ENCODE measurements around the gene CERS1.

CERS1 gene

DNA sequence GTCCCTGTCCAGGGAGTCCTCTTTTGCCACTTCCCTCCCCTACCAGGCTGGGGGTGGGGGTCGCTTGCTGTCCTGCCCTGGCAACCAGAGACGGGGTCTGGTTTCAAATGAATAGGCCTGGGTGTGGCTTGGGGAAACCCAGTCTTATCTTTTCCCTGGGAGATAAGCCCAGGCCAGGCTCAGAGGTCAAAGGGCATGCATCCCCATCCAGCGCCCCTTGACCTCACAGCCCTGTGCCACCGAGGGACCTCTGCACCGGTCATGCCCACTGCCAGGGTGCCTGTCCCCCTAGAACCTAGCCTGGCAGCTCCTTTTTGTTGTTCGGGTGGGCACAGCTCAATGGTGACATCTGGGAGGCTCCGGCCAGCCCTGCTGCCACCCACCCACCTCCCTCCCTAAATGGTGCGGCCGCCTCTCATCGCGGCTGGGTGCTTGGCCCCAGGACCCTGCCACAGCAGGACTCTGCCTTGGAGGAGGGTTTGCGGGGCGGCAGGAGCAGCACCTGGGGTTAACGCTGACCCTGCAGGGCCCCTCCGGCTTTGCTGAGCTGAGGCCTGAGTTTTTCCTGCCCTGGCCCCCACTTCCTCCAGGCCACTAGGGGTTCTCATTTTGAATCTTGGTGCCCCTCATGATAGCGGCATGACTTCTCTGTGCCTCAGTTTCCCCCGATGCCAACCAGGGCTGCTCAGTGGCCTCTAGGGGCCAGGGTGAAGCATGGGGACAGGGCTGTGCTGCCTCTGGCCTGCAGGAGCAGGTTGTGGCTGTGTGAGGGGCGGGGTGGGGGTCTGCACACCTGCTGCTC is 2.9 kb upstream of the CERS1 start:
- DNase-seq (ENCODE audit: low read depth in 2 of 2) = no peak

DNA sequence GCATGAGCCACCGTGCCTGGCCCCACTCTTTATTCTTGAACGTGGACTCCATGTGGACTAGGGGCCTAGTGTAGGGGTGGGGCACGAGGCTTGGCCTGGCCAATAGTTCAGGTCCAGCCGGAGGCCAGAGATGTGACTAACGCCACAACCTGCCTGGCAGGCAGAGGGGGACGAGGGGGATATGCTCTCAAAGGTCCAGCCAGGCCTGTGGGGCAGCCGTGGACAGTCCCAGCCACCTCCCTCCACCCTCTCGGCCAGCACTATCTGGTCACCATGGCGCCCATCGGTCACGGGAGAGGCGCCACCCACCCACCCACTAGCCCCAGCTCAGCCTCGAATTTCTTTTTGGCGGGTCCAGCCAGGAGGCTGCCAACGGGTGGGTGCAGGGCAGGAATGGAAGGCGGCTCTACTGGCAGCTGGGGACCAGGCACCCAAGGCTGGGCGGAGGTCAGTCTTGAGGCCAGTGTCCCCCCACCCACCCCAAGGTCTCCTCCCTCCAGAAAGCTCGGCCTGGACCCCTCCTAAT is 2.2 kb upstream of the CERS1 start:
- no peak for DNase-seq (ENCODE audit: low read depth in 2 of 2)

DNA sequence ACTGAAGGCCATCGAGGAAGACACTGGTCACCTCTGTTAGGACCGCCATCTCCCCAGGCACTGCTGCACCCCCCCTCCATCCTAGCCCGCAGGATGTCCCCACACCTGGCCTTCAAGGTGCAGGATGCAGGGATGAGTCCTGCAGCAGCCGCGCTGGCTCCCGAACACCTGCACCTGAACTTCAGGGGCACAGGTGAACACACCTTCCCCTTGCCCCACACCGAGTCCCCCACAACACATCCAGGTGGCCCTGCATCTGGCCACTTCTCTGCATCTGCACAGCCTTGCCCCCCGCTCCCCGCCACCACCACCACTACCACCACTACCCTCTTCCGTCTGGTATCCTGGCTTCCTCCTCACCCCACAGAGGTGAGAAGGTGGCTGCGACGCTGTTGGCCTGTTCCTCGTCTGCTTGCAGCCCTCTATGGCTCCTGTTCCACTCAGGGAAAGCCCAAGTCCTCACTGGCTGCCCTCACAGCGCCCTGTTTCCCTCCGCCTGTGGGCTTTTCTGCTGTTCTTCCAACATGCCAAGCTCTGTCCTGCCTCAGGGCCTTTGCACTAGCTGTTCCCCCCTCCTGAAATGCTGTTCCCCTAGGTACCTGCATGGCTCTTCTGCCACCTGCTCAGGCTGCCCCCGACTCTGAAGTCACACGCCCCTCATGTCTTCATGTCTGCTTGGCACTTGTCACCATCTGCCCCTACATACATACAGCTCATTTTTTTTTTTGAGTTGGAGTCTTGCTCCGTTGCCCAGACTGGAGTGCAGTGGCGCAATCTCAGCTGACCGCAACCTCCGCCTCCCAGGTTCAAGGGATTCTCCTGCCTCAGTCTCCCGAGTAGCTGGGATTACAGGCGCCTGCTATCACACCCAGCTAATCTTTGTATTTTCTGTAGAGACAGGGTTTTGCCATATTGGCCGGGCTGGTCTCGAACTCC is 1.4 kb upstream of the CERS1 start:
- DNase-seq (ENCODE audit: low read depth in 2 of 2) = no peak

DNA sequence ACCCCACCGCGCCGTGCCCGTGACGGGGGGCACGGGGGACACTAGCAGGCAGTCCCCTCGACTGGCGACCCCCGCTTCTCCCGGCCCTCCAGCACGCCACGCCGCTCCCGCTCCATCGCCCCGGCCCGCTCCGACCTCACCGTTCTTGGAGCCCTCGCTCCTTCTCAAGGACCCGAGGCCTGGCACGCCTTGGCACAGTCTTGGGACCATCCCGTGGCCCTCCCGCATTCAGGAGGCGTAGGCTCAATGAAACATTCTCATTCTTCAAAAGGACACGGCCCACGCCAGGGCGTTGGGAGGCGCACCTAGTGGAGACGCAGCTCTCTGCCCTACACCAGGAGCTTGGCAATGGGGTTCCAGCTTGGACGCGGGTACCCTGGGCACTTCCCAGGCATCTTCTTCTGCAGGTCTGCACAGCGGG is 473 bp upstream of the CERS1 start:
- no peak for DNase-seq (ENCODE audit: low read depth in 2 of 2)

DNA sequence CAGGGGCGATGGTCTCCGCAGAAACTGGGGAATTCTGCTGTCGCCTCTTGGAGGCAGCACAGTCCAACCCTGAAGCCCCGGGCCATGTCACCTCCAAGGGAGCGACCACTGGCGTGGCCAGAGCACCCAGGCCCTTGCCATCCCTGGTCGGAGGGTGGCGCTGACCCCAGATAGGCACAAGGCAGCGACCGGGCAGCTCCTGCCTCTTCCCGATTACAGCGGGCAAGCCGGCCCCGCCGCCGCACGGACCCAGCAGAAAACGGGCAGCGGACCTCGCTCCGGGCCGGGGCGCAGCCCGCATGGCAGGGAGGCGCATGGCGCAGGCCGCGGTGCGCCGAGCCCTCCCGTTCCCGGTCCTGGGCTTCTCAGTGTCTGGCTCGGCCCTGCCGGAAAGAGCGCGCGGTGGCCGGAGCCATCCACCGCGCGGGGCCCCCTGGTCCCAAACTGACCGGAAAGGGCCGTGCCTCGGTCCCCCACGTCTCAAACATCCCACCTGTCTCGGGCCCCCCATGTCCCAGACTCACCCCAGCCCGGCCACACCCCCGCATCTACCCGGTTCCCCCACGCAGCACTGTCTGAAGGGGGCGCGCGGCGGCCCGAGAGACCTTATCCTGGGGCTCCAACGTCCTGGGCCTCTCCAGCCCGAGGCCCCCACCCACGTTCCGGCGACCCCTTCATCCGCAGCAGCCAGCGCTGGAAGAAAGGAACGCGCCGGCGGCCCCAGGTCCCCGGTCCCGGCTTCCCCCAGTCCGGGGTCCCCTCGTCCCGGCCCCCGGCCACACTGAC is 727 bp downstream of the CERS1 start:
- DNase-seq (ENCODE audit: low read depth in 2 of 2) = no peak

DNA sequence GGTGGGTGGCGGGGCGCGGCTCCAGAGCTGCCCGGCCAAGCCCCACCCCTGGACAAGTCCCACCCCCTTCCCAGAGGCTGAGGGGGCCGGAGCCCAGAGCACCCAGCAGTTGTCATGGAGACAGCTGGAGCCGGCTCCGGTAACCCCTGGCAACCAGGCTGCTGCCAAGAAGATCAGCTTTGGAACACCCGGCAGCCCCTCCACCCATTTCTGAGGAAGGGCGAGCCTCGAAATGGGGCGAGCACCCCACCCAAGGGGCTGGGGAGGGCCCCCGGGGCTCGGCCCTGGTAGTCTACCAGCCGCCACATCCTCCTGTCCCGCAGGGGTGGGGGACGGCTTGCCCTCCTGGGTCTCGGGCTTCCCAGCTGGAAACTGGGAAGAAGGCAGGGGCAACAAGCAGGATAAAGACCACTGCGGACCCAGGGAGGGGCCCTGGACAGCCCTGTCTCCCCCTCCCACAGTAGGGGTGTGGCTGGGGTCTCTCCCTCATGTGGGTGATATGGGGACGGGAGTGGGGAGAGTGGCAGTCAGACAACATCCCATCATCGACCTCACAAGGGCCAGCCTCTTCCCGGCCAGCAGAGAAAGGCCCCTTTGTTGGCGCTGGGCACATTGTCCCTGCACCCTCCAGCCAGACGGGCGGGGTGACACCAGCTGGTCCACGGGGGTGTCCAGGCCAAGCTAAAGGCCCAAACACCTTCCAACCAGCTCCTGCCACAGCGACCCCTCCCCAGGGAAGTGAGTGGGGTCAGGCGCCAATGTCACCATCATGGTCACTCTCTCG is 1.5 kb downstream of the CERS1 start:
- DNase-seq (ENCODE audit: low read depth in 2 of 2) = no peak

DNA sequence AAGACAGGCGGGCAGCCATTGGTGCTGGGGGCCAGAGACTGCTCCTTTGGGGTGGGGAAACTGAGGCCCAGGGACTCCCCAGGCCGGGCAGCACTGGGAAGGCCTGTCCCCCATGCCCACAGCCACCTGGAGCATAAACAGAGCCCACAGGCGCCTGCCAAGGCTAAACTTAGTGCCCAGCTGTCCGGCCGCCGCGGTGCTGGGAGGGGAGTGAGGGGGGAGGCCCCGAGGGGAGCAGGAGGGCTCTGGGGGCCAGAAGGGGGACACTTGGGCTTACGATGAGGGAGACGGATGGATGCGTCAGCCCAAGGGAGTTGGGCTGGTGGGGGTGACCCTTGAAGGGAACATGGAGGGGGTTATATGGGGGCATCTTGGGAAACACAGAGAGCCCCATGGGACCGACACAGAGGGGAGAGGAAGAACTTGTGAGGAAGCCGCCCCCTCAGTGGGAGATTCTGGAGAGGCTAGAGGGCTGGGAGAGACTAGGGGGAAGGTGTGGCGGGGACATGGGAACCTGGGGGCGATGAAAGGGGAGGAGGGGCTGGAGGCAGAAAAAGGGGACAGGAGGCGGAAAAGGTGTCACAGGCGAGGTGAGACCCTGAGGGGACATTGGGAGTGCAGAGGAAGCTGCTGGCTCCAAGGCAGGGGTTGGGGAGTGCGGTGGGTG is 2.2 kb downstream of the CERS1 start:
- DNase-seq (ENCODE audit: low read depth in 2 of 2) = no peak

DNA sequence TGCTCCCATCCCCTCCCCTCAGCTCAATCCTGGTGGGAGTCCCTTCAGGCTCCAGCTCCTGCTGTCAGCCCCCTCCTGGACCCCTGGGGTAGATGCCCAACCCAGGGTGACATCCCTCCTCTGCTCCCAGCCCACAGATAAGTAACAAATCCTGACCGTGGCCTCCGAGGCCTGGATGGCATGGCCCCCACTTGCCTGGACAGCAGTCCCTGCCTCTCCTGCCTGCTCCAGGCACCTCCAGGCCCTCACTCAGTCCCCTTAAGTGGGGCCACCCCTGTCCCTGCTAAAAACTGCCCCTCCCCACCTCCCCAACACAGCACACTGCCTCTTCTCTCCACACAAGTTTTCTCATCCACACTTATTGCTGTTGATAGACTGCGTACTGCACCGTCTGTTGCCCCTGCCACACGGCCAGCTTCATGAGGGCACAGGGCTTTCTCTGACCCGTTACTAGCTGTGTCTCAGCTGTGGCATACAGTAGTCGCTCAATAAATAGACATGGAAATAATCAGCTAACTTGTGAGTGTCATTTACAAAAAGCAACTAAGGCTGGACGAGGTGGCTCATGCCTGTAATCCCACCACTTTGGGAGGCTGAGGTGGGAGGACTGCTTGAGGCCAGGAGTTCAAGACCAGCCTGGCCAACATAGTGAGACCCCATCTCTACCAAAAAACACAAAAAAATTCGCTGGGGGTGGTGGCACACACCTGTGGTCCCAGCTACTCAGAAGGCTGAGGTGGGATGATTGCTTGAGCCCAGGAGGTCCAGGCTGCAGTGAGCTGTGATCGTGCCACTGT is 5.8 kb downstream of the CERS1 start:
- no peak for DNase-seq (ENCODE audit: low read depth in 2 of 2)

DNA sequence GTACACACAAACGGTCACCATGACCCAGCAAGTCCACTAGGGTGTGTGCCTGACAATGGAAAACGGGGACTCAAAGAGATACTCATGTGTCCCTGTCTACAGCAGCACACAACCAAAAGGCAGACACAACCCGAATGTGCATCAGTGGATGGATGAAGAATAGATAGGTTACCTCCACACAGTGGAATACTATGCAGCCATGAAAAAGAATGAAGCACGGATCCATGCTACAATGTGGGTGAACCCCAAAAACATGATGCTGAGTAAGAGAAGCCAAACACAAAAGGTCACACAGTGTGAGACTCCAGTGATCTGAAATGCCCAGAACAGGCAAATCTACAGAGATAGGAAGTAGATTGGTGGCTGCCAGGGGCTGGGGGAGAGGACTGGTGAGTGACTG is 9.0 kb downstream of the CERS1 start:
- DNase-seq (ENCODE audit: low read depth in 2 of 2) = no peak

DNA sequence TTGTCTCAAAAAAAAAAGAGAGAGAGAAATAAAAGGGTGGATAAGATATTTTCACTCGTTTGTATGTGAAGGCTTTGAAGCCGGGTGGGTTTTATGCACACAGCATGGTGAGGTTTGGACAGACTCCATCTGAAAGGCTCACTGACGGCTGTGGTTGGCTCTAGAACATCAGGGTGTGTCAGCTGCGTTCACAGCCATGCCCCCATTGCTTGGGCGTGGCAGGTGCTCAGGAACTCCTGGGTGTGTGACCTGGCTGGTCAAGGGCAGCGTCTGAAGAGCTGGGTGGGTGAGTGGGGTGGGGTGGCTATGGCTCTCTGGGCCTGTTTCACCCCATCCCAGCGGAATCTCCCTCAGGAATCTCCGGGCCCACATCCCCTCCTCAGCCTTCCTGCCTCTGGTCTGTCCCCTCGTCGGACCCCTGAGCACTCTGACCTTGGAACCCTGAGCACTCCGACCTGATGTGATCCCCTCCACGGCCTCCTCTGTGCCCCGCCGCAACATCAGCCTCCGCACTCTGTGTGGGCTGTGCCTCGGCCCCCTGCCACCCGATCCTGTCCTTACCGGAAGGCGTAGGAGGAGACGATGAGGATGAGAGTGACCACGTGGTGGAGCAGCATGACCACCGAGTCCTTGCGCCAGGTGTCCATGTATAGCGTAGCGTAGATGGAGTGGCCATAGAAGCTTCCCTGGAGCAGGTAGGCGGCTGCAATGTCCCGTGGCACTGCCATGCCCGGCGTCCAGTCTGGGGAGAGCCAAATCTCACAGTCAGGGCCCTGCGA is 12.2 kb downstream of the CERS1 start:
- DNase-seq (ENCODE audit: low read depth in 2 of 2) = no peak

DNA sequence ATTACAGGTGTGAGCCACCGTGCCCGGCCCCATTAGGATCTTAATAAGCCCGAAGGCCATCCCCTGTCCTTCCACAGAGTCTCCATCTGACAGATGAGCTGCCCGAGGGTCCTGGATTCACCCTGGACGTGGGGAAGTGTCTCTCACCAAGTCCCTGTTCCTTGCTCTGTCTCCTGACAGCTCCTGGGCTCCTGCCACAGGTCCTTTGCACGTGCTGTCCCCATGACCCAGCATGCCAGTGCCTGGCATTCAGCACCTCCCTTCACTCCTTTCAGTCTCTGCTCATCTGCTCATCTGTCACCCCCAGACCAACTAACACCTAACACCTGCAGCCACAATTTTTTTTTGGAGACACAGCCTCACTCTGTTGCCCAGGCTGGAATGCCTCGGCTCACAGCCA is 14.5 kb downstream of the CERS1 start:
- no peak for DNase-seq (ENCODE audit: low read depth in 2 of 2)

DNA sequence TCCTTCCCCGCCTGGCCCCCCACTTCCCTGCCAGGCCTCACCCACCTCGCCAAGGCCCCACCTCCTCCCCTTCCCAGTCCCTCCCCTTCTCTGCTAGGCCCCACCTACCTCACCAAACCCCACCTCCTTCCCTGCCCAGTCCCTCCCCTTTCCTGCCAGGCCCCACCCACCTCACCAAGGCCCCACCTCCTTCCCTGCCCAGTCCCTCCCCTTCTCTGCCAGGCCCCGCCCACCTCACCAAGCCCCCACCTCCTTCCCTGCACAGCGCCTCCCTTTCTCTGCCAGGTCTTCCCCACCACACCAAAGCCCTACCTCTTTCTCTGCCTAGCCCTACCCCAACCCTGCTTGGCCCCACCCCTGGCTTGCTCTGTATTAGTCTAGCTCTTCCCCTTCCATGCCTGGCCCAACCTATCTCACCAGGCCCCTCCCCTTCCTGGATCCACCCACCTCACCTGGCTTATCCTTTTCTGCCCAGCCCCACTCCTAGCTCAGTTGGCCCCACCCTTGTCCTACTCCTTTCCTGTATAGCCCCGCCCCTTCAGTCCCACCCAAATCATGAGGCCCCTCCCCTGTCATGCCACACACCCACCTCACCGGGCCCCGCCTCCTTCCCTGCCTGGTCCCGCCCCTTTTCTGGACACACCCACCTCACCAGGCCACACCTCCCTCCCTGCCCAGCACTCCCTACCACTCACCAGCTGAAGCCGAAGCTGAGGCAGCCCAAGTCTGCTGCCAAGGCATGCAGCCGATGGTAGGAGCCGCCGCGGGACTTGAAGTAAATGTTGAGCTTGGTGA is 16.2 kb downstream of the CERS1 start:
- DNase-seq (ENCODE audit: low read depth in 2 of 2) = no peak

DNA sequence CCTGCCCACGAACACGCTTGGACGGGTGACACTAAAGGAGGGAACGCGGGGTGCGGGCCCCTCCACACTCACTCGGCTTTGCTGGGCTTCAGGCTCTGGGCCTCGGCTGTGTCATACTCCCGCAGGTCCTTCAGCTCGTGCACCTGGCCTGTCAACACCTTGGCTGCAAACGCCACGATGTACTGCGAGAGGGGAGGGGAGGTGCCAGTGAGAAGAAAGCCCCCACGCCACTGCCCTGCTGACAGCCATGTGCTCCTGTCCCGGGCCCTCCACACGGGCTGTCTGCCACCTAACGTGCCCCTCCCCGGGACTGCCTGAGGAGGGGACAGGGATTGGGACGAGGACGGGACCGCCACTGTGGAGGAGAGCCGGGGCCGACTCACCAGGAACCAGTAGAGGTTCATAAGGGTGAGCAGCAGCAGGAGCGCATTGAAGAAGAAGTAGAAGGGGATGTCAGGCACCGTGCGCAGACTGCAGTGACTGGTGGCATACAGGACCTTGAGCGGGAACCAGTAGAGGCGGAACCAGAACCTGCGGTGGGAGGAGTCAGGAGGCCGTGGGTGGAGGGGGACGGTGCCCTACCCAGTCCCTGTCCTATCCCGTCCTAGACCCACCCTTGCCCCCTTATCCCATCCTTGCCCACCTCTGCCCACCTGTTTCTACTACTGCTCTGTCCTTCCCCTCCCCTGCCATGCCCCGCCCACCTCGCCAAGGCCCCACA is 16.9 kb downstream of the CERS1 start:
- DNase-seq (ENCODE audit: low read depth in 2 of 2) = no peak

DNA sequence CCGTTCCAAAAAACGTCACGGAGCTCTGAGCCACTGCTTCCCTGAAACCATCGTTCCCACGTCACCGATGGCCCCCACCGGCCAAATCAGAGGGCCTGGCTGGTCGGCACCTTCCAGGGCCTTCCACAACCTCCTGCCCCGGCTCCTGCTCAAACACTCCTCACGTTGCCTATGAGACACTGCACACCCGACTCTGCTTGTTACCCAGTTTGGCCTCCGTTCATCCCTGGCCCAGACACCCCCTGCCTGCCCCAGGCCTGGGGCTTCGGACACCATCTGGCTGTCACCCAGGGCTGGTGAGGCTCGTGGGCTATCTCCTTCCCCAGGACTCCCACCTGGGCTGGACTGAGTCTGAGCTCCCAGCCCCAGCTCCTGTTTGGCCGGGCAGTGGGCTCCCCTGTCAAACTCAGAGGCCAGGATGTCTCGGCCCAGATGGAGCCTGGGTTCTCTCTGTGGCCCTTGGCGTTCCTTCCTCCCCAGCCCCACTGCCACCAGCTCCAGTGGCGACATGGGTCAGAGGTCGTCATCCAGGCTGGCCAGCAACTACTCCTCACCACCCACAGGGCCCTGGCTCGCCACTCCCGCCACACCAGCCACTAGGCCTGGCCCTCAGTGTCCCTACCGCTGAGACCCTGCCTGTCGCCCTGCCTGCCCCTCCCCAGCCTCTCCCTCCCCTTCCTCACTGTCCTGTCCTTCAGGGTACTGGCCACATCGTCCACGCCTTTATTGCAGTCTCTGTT is 17.7 kb downstream of the CERS1 start:
- DNase-seq (ENCODE audit: low read depth in 2 of 2) = no peak

DNA sequence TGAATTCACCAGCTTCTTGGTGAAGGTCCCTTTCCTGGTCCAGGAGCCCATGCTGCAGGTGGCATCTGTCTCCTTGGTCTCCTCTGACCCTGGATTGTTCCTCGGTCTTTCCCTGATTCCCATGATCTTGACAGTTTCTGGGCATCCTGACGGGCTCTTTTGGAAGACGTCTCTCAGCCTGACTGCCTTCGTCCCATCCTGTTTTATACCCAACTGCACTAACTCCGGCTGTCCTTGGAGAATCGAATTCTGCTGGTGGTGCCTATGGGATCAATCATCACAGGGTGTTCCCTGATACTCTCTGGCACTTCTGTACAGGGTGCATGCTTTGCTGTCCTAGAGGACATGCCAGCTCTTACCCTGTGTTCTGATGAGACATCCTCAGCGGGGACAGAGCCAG is 19.1 kb downstream of the CERS1 start:
- no peak for DNase-seq (ENCODE audit: low read depth in 2 of 2)

DNA sequence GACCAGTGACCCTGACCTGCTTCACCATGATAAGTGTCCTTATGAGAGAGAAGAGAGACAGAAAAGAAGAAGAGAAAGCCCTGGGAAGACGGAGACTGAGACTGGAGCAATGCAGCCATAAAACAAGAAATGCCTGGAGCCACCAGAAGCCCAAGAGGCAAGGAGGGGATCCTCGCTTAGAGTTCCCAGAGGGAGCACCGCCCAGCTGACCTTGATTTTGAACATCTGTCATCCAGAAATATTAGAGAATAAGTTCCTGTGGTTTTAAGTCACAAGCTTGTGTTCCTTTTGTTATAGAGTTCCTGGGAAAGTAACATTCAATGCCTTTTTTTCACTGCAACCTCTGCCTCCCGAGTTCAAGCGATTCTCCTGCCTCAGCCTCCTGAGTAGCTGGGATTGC is 20.2 kb downstream of the CERS1 start:
- DNase-seq (ENCODE audit: low read depth in 2 of 2) = no peak

DNA sequence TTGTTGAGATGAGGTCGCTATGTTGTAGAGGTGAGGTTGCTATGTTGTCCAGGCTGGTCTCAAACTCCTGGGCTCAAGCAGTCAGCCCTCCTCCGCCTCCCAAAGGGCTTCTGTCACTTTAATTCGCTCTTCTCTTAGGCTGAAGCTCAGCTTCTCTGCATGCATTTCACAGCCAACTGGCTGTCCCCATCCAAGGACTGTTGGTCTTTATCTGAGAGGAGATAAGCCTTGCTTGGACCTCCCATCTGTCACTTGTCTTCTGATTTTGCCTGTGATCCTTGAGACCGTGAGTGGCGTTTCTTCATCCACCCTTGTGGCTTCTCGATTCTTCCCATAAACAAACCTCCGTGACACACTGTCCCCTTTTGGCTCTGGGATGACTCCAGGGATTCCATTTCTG is 24.4 kb downstream of the CERS1 start:
- DNase-seq (ENCODE audit: low read depth in 2 of 2) = no peak

Measured in stimulated activated CD8-positive, alpha-beta memory T cell treated with anti-CD3 and anti-CD28 coated beads, Interleukin-2, amount 100 ng/mL, for 1 hour (primary cell).